ENCODE data around the gene CDK5RAP2. TPM values are rescaled to one million over a fixed set of nuclear protein-coding genes. Genes with fewer than 3 reads are reported as not detected.
"Not testable (repeated sequence)": the region's sequence is repeated elsewhere in the genome, so short reads cannot be mapped to it uniquely, and the experiment has no call there.

The CDK5RAP2 gene
- polyA plus RNA-seq, 1 experiment: 30.3 TPM

GRCh38 chr9:120531683-120532300 is 48.2 kb downstream of the CDK5RAP2 start:
- H3K27me3 ChIP-seq (ENCODE audit: control insufficient read depth, insufficient read depth, low read length): no peaks in the 10 kb centered on the region
- CTCF ChIA-PET: interaction anchor here (0.5 to 2.6 kb wide), 14 partner anchors 8 to 968 kb away, joined by 3 to 12 read pairs (median 4); no protein-coding TSS in a partner anchor
- TF ChIP-seq CTCF (IDR thresholded peaks at IDR 0.05; ENCODE audit: low read depth, low read length): peak; percentile 59
- no peaks in the 10 kb centered on the region for H3K9me3 ChIP-seq (ENCODE audit: control insufficient read depth, insufficient read depth, low read length)
- POLR2A ChIA-PET: interaction anchor here (0.7 kb wide), 1 partner anchor 67 kb away, joined by 4 read pairs; no protein-coding TSS in a partner anchor
- no peak for DNase-seq (ENCODE audit: low read depth, low spot score)
- no peak overlapping the region for H3K27ac ChIP-seq (ENCODE audit: low read depth, low read length)
- no peak overlapping the region for H3K4me3 ChIP-seq (ENCODE audit: low read depth, low read length)

- POLR2A ChIA-PET; H3K27ac ChIP-seq (ENCODE audit: low read depth, low read length); H3K27me3 ChIP-seq (ENCODE audit: control insufficient read depth, insufficient read depth, low read length); DNase-seq (ENCODE audit: low read depth, low spot score); H3K9me3 ChIP-seq (ENCODE audit: control insufficient read depth, insufficient read depth, low read length); H3K4me3 ChIP-seq (ENCODE audit: low read depth, low read length): not testable (repeated sequence)
- CTCF ChIA-PET: interaction anchor here (1.4 to 2.6 kb wide), 2 partner anchors 13 to 53 kb away, joined by 5 to 10 read pairs; no protein-coding TSS in a partner anchor
These were observed 49.6 kb downstream of the CDK5RAP2 start for GRCh38 chr9:120530220-120530832.

GRCh38 chr9:120528829-120529228 is 51.1 kb downstream of the CDK5RAP2 start:
- H3K9me3 ChIP-seq (ENCODE audit: control insufficient read depth, insufficient read depth, low read length): no peaks in the 10 kb centered on the region
- POLR2A ChIA-PET: no interaction called here
- H3K27me3 ChIP-seq (ENCODE audit: control insufficient read depth, insufficient read depth, low read length): no peaks in the 10 kb centered on the region
- H3K27ac ChIP-seq (ENCODE audit: low read depth, low read length): no peak overlapping the region
- DNase-seq (ENCODE audit: low read depth, low spot score): no peak
- no peak overlapping the region for H3K4me3 ChIP-seq (ENCODE audit: low read depth, low read length)
- CTCF ChIA-PET: no interaction called here
- TF ChIP-seq CTCF (IDR thresholded peaks at IDR 0.05; ENCODE audit: low read depth, low read length): no peak

GRCh38 chr9:120528327-120528726 is 51.6 kb downstream of the CDK5RAP2 start:
- Histone ChIP-seq H3K27ac (ENCODE audit: low read depth, low read length) (no peak overlapping the region), H3K4me3 (ENCODE audit: low read depth, low read length) (no peak overlapping the region), H3K27me3 (ENCODE audit: control insufficient read depth, insufficient read depth, low read length) (no peaks in the 10 kb centered on the region), H3K9me3 (ENCODE audit: control insufficient read depth, insufficient read depth, low read length) (no peaks in the 10 kb centered on the region)
- TF ChIP-seq CTCF (IDR thresholded peaks at IDR 0.05; ENCODE audit: low read depth, low read length): no peak
- DNase-seq (ENCODE audit: low read depth, low spot score): no peak
- CTCF ChIA-PET: no interaction called here
- POLR2A ChIA-PET: no interaction called here

- CTCF ChIA-PET: interaction anchor here (1.3 kb wide), 1 partner anchor 11 kb away, joined by 3 read pairs; no protein-coding TSS in a partner anchor
These were observed 53.4 kb downstream of the CDK5RAP2 start for GRCh38 chr9:120526534-120526933.

More at GRCh38 chr9:120526534-120526933, 53.4 kb downstream of the CDK5RAP2 start:
- no peak overlapping the region for H3K4me3 ChIP-seq (ENCODE audit: low read depth, low read length)
- TF ChIP-seq CTCF (IDR thresholded peaks at IDR 0.05; ENCODE audit: low read depth, low read length): no peak
- no peak overlapping the region for H3K27ac ChIP-seq (ENCODE audit: low read depth, low read length)
- no peaks in the 10 kb centered on the region for H3K27me3 ChIP-seq (ENCODE audit: control insufficient read depth, insufficient read depth, low read length)
- no peaks in the 10 kb centered on the region for H3K9me3 ChIP-seq (ENCODE audit: control insufficient read depth, insufficient read depth, low read length)
- POLR2A ChIA-PET: no interaction called here
- no peak for DNase-seq (ENCODE audit: low read depth, low spot score)

Data from AG04450 (cell line).